ENCODE data around the gene GRHL1. TPM values are rescaled to one million over a fixed set of nuclear protein-coding genes. Genes with fewer than 3 reads are reported as not detected.

The GRHL1 gene
- total and polyA plus RNA-seq, 2 of the 8 experiments (the other 6 are each of a cell fraction or from before 2014, with no cell fraction given): 1.3 to 3.6 TPM

DNA sequence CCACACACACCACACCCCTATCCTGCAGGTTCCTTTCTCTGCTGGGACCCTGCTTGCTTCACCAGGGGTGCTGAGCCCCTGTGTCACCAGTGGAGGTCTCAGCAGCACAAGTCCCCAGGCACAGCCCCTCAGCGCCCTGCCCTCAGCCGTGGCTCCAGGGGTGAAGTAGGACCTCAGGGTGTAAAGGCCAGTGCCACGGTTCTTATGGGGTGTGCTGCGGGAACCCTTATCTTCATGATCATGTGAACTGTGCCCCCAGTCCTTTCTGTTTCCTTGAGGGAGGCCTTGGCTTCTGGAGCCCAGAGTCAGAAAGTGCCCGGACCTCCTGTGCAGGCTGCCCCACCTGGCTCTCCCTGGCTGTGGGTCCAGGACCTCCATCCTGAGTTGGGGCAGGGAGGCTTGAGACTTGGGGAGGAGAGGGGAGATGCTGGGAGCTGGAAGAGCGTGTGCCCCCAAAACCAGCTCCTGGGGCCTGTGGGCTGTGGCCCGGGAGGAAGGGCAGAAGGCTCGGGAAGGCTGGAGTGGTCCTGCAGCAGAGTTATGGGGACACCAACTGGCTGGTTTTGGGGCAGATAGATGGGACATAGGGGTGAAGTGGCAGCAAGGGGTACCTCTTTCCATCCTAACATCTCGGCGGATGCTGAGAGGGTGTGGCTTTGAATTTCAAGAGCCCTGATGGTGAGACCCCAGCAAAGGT lies 71.6 kb downstream of the GRHL1 start:
- CTCF ChIA-PET (ENCODE audit: partially characterized antibody): interaction anchor here (0.6 to 1.6 kb wide), 7 partner anchors 17 to 246 kb away, joined by 3 to 5 read pairs (median 3); no protein-coding TSS in a partner anchor
- H3K27ac ChIP-seq (ENCODE audit: low read depth, low read length): no peak overlapping the region
- POLR2A ChIA-PET (ENCODE audit: partially characterized antibody): no interaction called here
- H3K4me3 ChIP-seq (ENCODE audit: extremely low read depth in 1 of 4, insufficient read depth in 2 of 4, low read depth in 3 of 4, low read length in 4 of 4): no peak overlapping the region
- no peak for TF ChIP-seq CHD1 (IDR thresholded peaks at IDR 0.05; ENCODE audit: low read depth, low read length)
- TF ChIP-seq, protein P1, sequence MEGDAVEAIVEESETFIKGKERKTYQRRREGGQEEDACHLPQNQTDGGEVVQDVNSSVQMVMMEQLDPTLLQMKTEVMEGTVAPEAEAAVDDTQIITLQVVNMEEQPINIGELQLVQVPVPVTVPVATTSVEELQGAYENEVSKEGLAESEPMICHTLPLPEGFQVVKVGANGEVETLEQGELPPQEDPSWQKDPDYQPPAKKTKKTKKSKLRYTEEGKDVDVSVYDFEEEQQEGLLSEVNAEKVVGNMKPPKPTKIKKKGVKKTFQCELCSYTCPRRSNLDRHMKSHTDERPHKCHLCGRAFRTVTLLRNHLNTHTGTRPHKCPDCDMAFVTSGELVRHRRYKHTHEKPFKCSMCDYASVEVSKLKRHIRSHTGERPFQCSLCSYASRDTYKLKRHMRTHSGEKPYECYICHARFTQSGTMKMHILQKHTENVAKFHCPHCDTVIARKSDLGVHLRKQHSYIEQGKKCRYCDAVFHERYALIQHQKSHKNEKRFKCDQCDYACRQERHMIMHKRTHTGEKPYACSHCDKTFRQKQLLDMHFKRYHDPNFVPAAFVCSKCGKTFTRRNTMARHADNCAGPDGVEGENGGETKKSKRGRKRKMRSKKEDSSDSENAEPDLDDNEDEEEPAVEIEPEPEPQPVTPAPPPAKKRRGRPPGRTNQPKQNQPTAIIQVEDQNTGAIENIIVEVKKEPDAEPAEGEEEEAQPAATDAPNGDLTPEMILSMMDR (IDR thresholded peaks at IDR 0.05; ENCODE audit: control extremely low read depth in 1 of 3, insufficient read depth in 1 of 3, low read depth in 1 of 3, low read length in 3 of 3): peak; percentile 11 to 30 (median 14); a peak in 3 of 4 replicates
- peak; percentile 46 to 53 for TF ChIP-seq RAD21 (IDR thresholded peaks at IDR 0.05 in 1 of 2, conservative IDR thresholded peaks at IDR 0.05 in 1 of 2; ENCODE audit: low read depth in 2 of 2, low read length in 2 of 2)
- WGBS, 2 experiments (ENCODE audit: extremely low coverage in 1 of 2, insufficient coverage in 1 of 2, insufficient read length in 1 of 2, insufficient replicate concordance in 2 of 2, low coverage in 1 of 2, low lambda C conversion rate in 2 of 2, missing lambda C conversion rate in 1 of 2): 91% methylated on average over 10 of the region's 10 CpGs; no CpG with 5 or more reads in 1 of the 2 experiments
- H3K79me2 ChIP-seq (ENCODE audit: control insufficient read depth in 1 of 2, insufficient read depth in 2 of 2, low read length in 2 of 2): no peaks in the 10 kb centered on the region
- no peaks in the 10 kb centered on the region for H3K79me1 ChIP-seq (ENCODE audit: low read depth, low read length)
- H3K4me1 ChIP-seq (replicated peaks in 1 of 4; ENCODE audit: control insufficient read depth in 3 of 4, insufficient read depth in 4 of 4, low read length in 3 of 4): no peaks in the 10 kb centered on the region
- H4K8ac ChIP-seq (ENCODE audit: extremely low read depth, insufficient read depth, low read length): no peak overlapping the region; the same call in 1 of the 2 replicates
- H3K23ac ChIP-seq (ENCODE audit: insufficient read length): no peak overlapping the region
- H2BK5ac ChIP-seq (ENCODE audit: low read depth, low read length): no peak overlapping the region
- no peak overlapping the region for H3K14ac ChIP-seq (ENCODE audit: insufficient read length)
- no peak overlapping the region for H3K18ac ChIP-seq (ENCODE audit: extremely low read depth, low read length)
- DNase-seq (ENCODE audit: low read depth in 1 of 2, low spot score in 2 of 2) (no peak), FAIRE-seq (no peak)
- H2BK120ac ChIP-seq (replicated peaks; ENCODE audit: low read depth, low read length): no peak overlapping the region
- no peak overlapping the region for H3K4ac ChIP-seq (replicated peaks; ENCODE audit: insufficient read length, low read depth, low read length)
- H2BK12ac ChIP-seq (ENCODE audit: low read depth, low read length): no peak overlapping the region
- H3K4me2 ChIP-seq (ENCODE audit: insufficient read depth in 1 of 2, low read depth in 2 of 2, low read length in 2 of 2): no peak overlapping the region
- no peak overlapping the region for H2BK20ac ChIP-seq (ENCODE audit: low read length)
- no peaks in the 10 kb centered on the region for H4K20me1 ChIP-seq (replicated peaks in 1 of 2; ENCODE audit: control insufficient read depth in 1 of 2, insufficient read depth in 2 of 2, low read length in 2 of 2)
- no peaks in the 10 kb centered on the region for H3K27me3 ChIP-seq (replicated peaks in 1 of 4; ENCODE audit: control insufficient read depth in 3 of 4, extremely low read depth in 1 of 4, insufficient read depth in 3 of 4, low read length in 3 of 4)
- H3K36me3 ChIP-seq (ENCODE audit: control insufficient read depth in 2 of 4, insufficient read depth in 4 of 4, low read length in 3 of 4): no peaks in the 10 kb centered on the region
- H4K91ac ChIP-seq (replicated peaks; ENCODE audit: insufficient read length, low read length): no peak overlapping the region
- no peak overlapping the region for H2AFZ ChIP-seq (ENCODE audit: low read length)
- no peak overlapping the region for H2BK15ac ChIP-seq (ENCODE audit: low read length)
- H2AK5ac ChIP-seq (ENCODE audit: low read depth, low read length): no peak overlapping the region
- H3K9me3 ChIP-seq (ENCODE audit: insufficient read depth in 2 of 2, low read depth in 1 of 2, low read length in 1 of 2): no peaks in the 10 kb centered on the region
- no peak overlapping the region for H3K9ac ChIP-seq (replicated peaks in 1 of 4; ENCODE audit: extremely low read depth in 1 of 4, low read depth in 3 of 4, low read length in 3 of 4)
- H3K56ac ChIP-seq (replicated peaks; ENCODE audit: insufficient read length, low read depth, low read length): no peak overlapping the region
- H4K5ac ChIP-seq (ENCODE audit: insufficient read length, low read depth, low read length): no peak overlapping the region
- no peaks in the 10 kb centered on the region for H3K23me2 ChIP-seq (ENCODE audit: low read depth, low read length)

Data from H1 (cell line).